GM06990 (cell line): ENCODE measurements around the gene SNAI1.

Source experiments
- DNase-seq: peaks from one replicate; pipeline ENCODE4 v3.0.0-alpha.2; 2011; ENCODE audit not compliant: insufficient read length; ENCODE audit errors: extremely low read depth
- H3K27me3 ChIP-seq: replicated peaks from 2 replicates; pipeline ENCODE4 v1.6.0; 2011; ENCODE audit warnings: low read length; ENCODE audit not compliant: control insufficient read depth, insufficient read depth
- H3K36me3 ChIP-seq: 2 replicates; pipeline ENCODE4 v1.5.1; 2011; ENCODE audit warnings: low read length; ENCODE audit not compliant: control insufficient read depth, insufficient read depth
- H3K4me3 ChIP-seq: replicated peaks from 2 replicates; pipeline ENCODE4 v1.5.1; 2011; ENCODE audit warnings: low read depth, mild to moderate bottlenecking, control low read depth, low read length
- CTCF ChIP-seq: IDR thresholded peaks from 2 replicates; pipeline ENCODE4 v1.5.1; 2011; ENCODE audit warnings: low read length, control low read depth, mild to moderate bottlenecking, inconsistent platforms; ENCODE audit not compliant: insufficient read depth, poor library complexity, severe bottlenecking

The SNAI1 gene

GRCh38 chr20:49986049-49986448 is 3.3 kb downstream of the SNAI1 start:
- TF ChIP-seq CTCF = no peak
- no peak overlapping the region for H3K4me3 ChIP-seq
- DNase-seq = no peak

GRCh38 chr20:49987015-49987867 is 4.5 kb downstream of the SNAI1 start:
- no peak for TF ChIP-seq CTCF
- no peaks in the 10 kb centered on the region for H3K36me3 ChIP-seq
- H3K4me3 ChIP-seq = no peak overlapping the region
- H3K27me3 ChIP-seq = no peaks in the 10 kb centered on the region
- no peak for DNase-seq

More at GRCh38 chr20:49986049-49986448, 3.3 kb downstream of the SNAI1 start:
- H3K27me3 ChIP-seq = no peaks in the 10 kb centered on the region
- no peaks in the 10 kb centered on the region for H3K36me3 ChIP-seq

GRCh38 chr20:49987868-49988690 is 5.3 kb downstream of the SNAI1 start:
- no peak for DNase-seq
- Histone ChIP-seq H3K36me3 (no peaks in the 10 kb centered on the region), H3K4me3 (no peak overlapping the region), H3K27me3 (no peaks in the 10 kb centered on the region)
- no peak for TF ChIP-seq CTCF

GRCh38 chr20:49989234-49990065 is 6.7 kb downstream of the SNAI1 start:
- Histone ChIP-seq H3K4me3 (no peak overlapping the region), H3K36me3 (no peaks in the 10 kb centered on the region), H3K27me3 (no peaks in the 10 kb centered on the region)
- TF ChIP-seq CTCF = no peak
- DNase-seq = no peak

GRCh38 chr20:49990271-49990720 is 7.5 kb downstream of the SNAI1 start:
- no peak for DNase-seq

More at GRCh38 chr20:49990271-49990720, 7.5 kb downstream of the SNAI1 start:
- TF ChIP-seq CTCF = no peak
- H3K36me3 ChIP-seq = no peaks in the 10 kb centered on the region
- H3K27me3 ChIP-seq = no peaks in the 10 kb centered on the region
- H3K4me3 ChIP-seq = no peak overlapping the region
